Neuronal stem cell (in vitro differentiated cells): ENCODE measurements around the gene TYMP.

ENCODE experiments used
- DNase-seq: peaks from one replicate; pipeline ENCODE4 v3.0.0-alpha.2; 2013; ENCODE audit warnings: low spot score
- H2AFZ ChIP-seq: one replicate; pipeline ENCODE4 v1.6.1; 2013; ENCODE audit warnings: mild to moderate bottlenecking, low read length, inconsistent platforms
- H2AK5ac ChIP-seq: 2 replicates; pipeline ENCODE4 v1.6.1; 2013; ENCODE audit warnings: low read depth, mild to moderate bottlenecking, inconsistent platforms, low read length, moderate library complexity, mixed read lengths
- H2BK120ac ChIP-seq: 2 replicates; pipeline ENCODE4 v1.6.1; 2013; ENCODE audit warnings: low read depth, mild to moderate bottlenecking, inconsistent platforms, low read length, moderate library complexity, mixed read lengths
- H2BK12ac ChIP-seq: one replicate; pipeline ENCODE4 v1.6.1; 2013; ENCODE audit warnings: low read length, inconsistent platforms
- H2BK15ac ChIP-seq: 2 replicates; pipeline ENCODE4 v1.6.1; 2013; ENCODE audit warnings: mild to moderate bottlenecking, low read length, inconsistent platforms, mixed read lengths
- H2BK5ac ChIP-seq: one replicate; pipeline ENCODE4 v1.6.1; 2013; ENCODE audit warnings: inconsistent platforms, mild to moderate bottlenecking, low read length, moderate library complexity
- H3K14ac ChIP-seq: one replicate; pipeline ENCODE4 v1.6.1; 2013; ENCODE audit warnings: low read length, inconsistent platforms
- H3K18ac ChIP-seq: 2 replicates; pipeline ENCODE4 v1.6.1; 2013; ENCODE audit warnings: low read length, inconsistent platforms
- H3K23ac ChIP-seq: 2 replicates; pipeline ENCODE4 v1.6.1; 2013; ENCODE audit warnings: low read depth, mild to moderate bottlenecking, mixed read lengths, low read length, inconsistent platforms; ENCODE audit not compliant: poor library complexity
- H3K27ac ChIP-seq: replicated peaks from 3 replicates; pipeline ENCODE4 v1.5.1; 2013; ENCODE audit warnings: low read length, inconsistent platforms
- H3K27me3 ChIP-seq, 3 experiments: 2 replicates each; pipeline ENCODE4 v1.6.1; 2013; ENCODE audit warnings: low read length in 3 of 3, mild to moderate bottlenecking in 2 of 3, inconsistent platforms in 1 of 3, low read depth in 1 of 3, mixed read lengths in 1 of 3, moderate library complexity in 1 of 3; ENCODE audit not compliant: control insufficient read depth in 3 of 3, insufficient read depth in 3 of 3
- H3K36me3 ChIP-seq, 2 donors: replicated peaks in 1 of 2; 2 replicates each; pipeline ENCODE4 v1.6.1; 2013; ENCODE audit warnings: low read length in 2 of 2; ENCODE audit not compliant: control insufficient read depth in 2 of 2, insufficient read depth in 2 of 2
- H3K4ac ChIP-seq: 2 replicates; pipeline ENCODE4 v1.6.1; 2013; ENCODE audit warnings: inconsistent platforms, mild to moderate bottlenecking, low read length, moderate library complexity
- H3K4me1 ChIP-seq, 2 donors: 1 replicate in 1 of 2; 2 replicates in 1 of 2; pipeline ENCODE4 v1.6.1; 2013; ENCODE audit warnings: low read length in 2 of 2, low read depth in 1 of 2; ENCODE audit not compliant: control insufficient read depth in 2 of 2, insufficient read depth in 1 of 2
- H3K4me2 ChIP-seq: one replicate; pipeline ENCODE4 v1.6.1; 2013; ENCODE audit warnings: mild to moderate bottlenecking, low read length, inconsistent platforms; ENCODE audit not compliant: insufficient read depth, poor library complexity, severe bottlenecking
- H3K4me3 ChIP-seq, 2 donors: 2 replicates each; pipeline ENCODE4 v1.5.1; 2013; ENCODE audit warnings: low read length in 2 of 2, mild to moderate bottlenecking in 2 of 2, inconsistent platforms in 1 of 2, moderate library complexity in 1 of 2
- H3K79me1 ChIP-seq: one replicate; pipeline ENCODE4 v1.6.1; 2013; ENCODE audit warnings: low read depth, mild to moderate bottlenecking, inconsistent platforms, low read length, moderate library complexity
- H3K9ac ChIP-seq: one replicate; pipeline ENCODE4 v1.6.1; 2013; ENCODE audit warnings: mild to moderate bottlenecking, low read depth, low read length, inconsistent platforms; ENCODE audit not compliant: poor library complexity
- H3K9me3 ChIP-seq, 2 donors: replicated peaks in 1 of 2; 2 replicates each; pipeline versions ENCODE3 to v1.6.1; 2013; ENCODE audit warnings: low read length in 2 of 2, mild to moderate bottlenecking in 2 of 2, inconsistent platforms in 1 of 2, low read depth in 1 of 2, mixed read lengths in 1 of 2, moderate library complexity in 1 of 2; ENCODE audit not compliant: control insufficient read depth in 2 of 2, insufficient read depth in 1 of 2
- H4K8ac ChIP-seq: one replicate; pipeline ENCODE4 v1.6.1; 2013; ENCODE audit warnings: low read depth, mild to moderate bottlenecking, inconsistent platforms, low read length, moderate library complexity
- H4K91ac ChIP-seq: one replicate; pipeline ENCODE4 v1.6.1; 2013; ENCODE audit warnings: low read length, low read depth, mild to moderate bottlenecking, inconsistent platforms; ENCODE audit not compliant: poor library complexity
- WGBS, 2 donors: extraction: QIAGEN DNeasy Blood & Tissue Kit; methylation state at CpG; one replicate each; pipeline ENCODE4 v1.1.7; 2013; ENCODE audit warnings: missing lambda C conversion rate in 2 of 2, mixed read lengths in 1 of 2; ENCODE audit not compliant: insufficient read length in 2 of 2, insufficient replicate concordance in 1 of 2; ENCODE audit errors: extremely low coverage in 2 of 2; 5-methylcytosine and 5-hydroxymethylcytosine counted together

TYMP gene

GRCh38 chr22:50577697-50577986 is 47.8 kb upstream of the TYMP start:
- Histone ChIP-seq H3K36me3 (peaks cover 47 to 61% of the 10 kb centered on the region in 2 donors), H3K4me3 (no peak overlapping the region), H3K18ac (no peak overlapping the region), H2AFZ (no peak overlapping the region), H3K23ac (no peak overlapping the region), H3K4me1 (peaks cover 0 to 4% of the 10 kb centered on the region in 2 donors), H2BK15ac (no peak overlapping the region), H3K4me2 (no peak overlapping the region), H2BK5ac (no peak overlapping the region), H2BK12ac (no peak overlapping the region), H4K91ac (no peak overlapping the region), H3K14ac (no peak overlapping the region), H4K8ac (peak overlapping the region; percentile 77), H3K9me3 (no peaks in the 10 kb centered on the region), H2AK5ac (no peak overlapping the region), H3K27me3 (no peaks in the 10 kb centered on the region), H3K4ac (no peak overlapping the region), H3K9ac (no peak overlapping the region), H3K79me1 (peaks cover 8% of the 10 kb centered on the region), H2BK120ac (no peak overlapping the region), H3K27ac (no peak overlapping the region)
- DNase-seq = no peak
- WGBS, 2 donors = no CpG with 5 or more reads among the region's 23 CpGs

GRCh38 chr22:50576806-50577696 is 47.2 kb upstream of the TYMP start:
- no peak overlapping the region for H2AFZ ChIP-seq
- no peak overlapping the region for H2BK5ac ChIP-seq
- WGBS, 2 donors = no CpG with 5 or more reads among the region's 18 CpGs
- H3K27me3 ChIP-seq = no peaks in the 10 kb centered on the region
- H3K9ac ChIP-seq = no peak overlapping the region
- no peak overlapping the region for H3K4me2 ChIP-seq
- H3K36me3 ChIP-seq = peaks cover 50 to 66% of the 10 kb centered on the region in 2 donors
- H4K8ac ChIP-seq = peak overlapping the region; percentile 72
- H3K4ac ChIP-seq = no peak overlapping the region
- H4K91ac ChIP-seq = no peak overlapping the region
- H3K23ac ChIP-seq = peak overlapping the region; percentile 70
- no peak overlapping the region for H3K27ac ChIP-seq
- no peak overlapping the region for H3K4me3 ChIP-seq
- no peak overlapping the region for H3K14ac ChIP-seq
- peaks cover 0 to 4% of the 10 kb centered on the region in 2 donors for H3K4me1 ChIP-seq
- no peak overlapping the region for H2BK12ac ChIP-seq
- no peak overlapping the region for H3K18ac ChIP-seq
- peaks cover 8% of the 10 kb centered on the region for H3K79me1 ChIP-seq
- H2BK15ac ChIP-seq = no peak overlapping the region
- no peak for DNase-seq
- H2BK120ac ChIP-seq = no peak overlapping the region
- no peaks in the 10 kb centered on the region for H3K9me3 ChIP-seq
- H2AK5ac ChIP-seq = no peak overlapping the region

GRCh38 chr22:50576070-50576469 is 46.3 kb upstream of the TYMP start:
- H2BK5ac ChIP-seq = no peak overlapping the region
- H2BK120ac ChIP-seq = no peak overlapping the region
- H3K27ac ChIP-seq = no peak overlapping the region
- no peak overlapping the region for H2BK15ac ChIP-seq
- H3K27me3 ChIP-seq = no peaks in the 10 kb centered on the region
- no peaks in the 10 kb centered on the region for H3K9me3 ChIP-seq
- H2AFZ ChIP-seq = no peak overlapping the region
- no CpG with 5 or more reads among the region's 5 CpGs for WGBS, 2 donors
- no peak overlapping the region for H4K91ac ChIP-seq
- no peak overlapping the region for H4K8ac ChIP-seq
- H3K23ac ChIP-seq = no peak overlapping the region
- H2AK5ac ChIP-seq = no peak overlapping the region
- no peak overlapping the region for H2BK12ac ChIP-seq
- H3K18ac ChIP-seq = no peak overlapping the region
- no peak overlapping the region for H3K4ac ChIP-seq
- H3K4me3 ChIP-seq = no peak overlapping the region
- no peak for DNase-seq
- H3K9ac ChIP-seq = no peak overlapping the region
- H3K79me1 ChIP-seq = peaks cover 4% of the 10 kb centered on the region
- H3K4me2 ChIP-seq = no peak overlapping the region
- no peaks in the 10 kb centered on the region for H3K4me1 ChIP-seq
- peaks cover 59 to 73% of the 10 kb centered on the region in 2 donors for H3K36me3 ChIP-seq
- H3K14ac ChIP-seq = no peak overlapping the region

GRCh38 chr22:50575426-50575941 is 45.7 kb upstream of the TYMP start:
- Histone ChIP-seq H2AK5ac (no peak overlapping the region), H3K36me3 (peaks cover 64 to 75% of the 10 kb centered on the region in 2 donors), H4K91ac (no peak overlapping the region), H3K4me3 (no peak overlapping the region), H4K8ac (no peak overlapping the region), H3K23ac (no peak overlapping the region), H2BK12ac (no peak overlapping the region), H2BK15ac (no peak overlapping the region), H3K18ac (no peak overlapping the region), H2BK5ac (no peak overlapping the region), H3K79me1 (peaks cover 4% of the 10 kb centered on the region), H3K9ac (no peak overlapping the region), H3K14ac (no peak overlapping the region), H3K9me3 (no peaks in the 10 kb centered on the region), H3K27ac (no peak overlapping the region), H3K4ac (no peak overlapping the region), H3K4me2 (no peak overlapping the region), H3K4me1 (no peaks in the 10 kb centered on the region), H2BK120ac (no peak overlapping the region), H3K27me3 (no peaks in the 10 kb centered on the region), H2AFZ (no peak overlapping the region)
- DNase-seq = no peak
- no CpG with 5 or more reads among the region's 8 CpGs for whole genome bisulfite sequencing, 2 donors
